Fibroblast of villous mesenchyme (primary cell): Measurements from ENCODE around the gene TMEM60. TPM values are rescaled to one million over a fixed set of nuclear protein-coding genes. Genes with fewer than 3 reads are reported as not detected.

Experiments
- DNase-seq: peaks from one replicate; pipeline ENCODE4 v3.0.0-alpha.2; 2010; ENCODE audit warnings: low read depth
- H3K4me3 ChIP-seq: 2 replicates; pipeline ENCODE4 v1.5.1; 2011; ENCODE audit warnings: low read depth, mild to moderate bottlenecking, low read length
- total RNA-seq: library from RNA; depleted of rRNA; stranded (reverse); fragments of >200 nt; gene quantifications from 2 replicates; pipeline ENCODE4 v1.2.3, GENCODE V29; 2012
- TF ChIP-seq, protein P1 (sequence below): IDR thresholded peaks from 2 replicates; pipeline ENCODE4 v1.5.1; 2012; ENCODE audit warnings: low read depth, mild to moderate bottlenecking, low read length; ENCODE audit not compliant: insufficient read depth

TMEM60 gene, protein sequence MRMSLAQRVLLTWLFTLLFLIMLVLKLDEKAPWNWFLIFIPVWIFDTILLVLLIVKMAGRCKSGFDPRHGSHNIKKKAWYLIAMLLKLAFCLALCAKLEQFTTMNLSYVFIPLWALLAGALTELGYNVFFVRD
- 21.6 and 30.2 TPM in 2 replicates for total RNA-seq

DNA sequence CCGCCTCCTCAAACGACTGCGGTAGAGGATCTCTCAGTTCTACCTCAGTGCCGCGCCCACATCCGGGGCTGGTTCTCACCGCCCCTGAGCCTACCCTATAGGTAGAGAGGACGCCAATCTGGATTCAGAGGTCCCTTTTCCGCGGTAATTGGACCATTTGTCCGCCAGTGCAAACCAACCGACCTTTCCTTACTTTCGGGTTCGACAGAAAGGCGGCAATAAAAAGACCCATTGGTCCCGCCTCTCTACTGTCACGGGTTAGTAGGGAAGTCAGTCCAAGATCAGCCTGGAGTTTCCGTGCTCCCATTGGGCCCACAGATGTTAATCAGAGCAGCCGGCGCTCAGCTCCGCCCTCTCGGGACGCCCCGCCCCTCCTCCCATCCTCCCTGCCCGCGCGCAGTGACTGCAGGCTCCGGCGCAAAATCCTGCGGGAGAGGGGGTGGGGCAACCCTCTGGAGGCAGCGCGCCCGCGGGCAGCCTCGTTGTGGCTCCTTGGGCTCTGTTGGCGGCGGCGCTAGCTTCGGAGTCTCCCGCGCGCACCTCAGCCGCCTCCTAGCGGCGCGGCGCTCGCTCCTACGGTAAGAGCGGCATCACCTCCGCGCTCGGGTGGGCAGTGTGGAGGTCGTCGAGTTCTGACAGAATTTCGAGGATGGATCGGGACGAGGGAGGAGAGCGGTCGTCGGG is at the start of gene TMEM60, which contains the start of gene PHTF2:
Gene TMEM60 (minus strand): TSS at position 41 of the 684 bp plus-strand sequence. CDS start 4,061 bp downstream, outside the sequence.
Gene PHTF2 (plus strand): TSS at position 380 of the 684 bp plus-strand sequence.
- DNase-seq, result peak; percentile 100
- H3K4me3 ChIP-seq, result peak within 1 kb of the TSS; percentile 95
- TF ChIP-seq, protein P1, sequence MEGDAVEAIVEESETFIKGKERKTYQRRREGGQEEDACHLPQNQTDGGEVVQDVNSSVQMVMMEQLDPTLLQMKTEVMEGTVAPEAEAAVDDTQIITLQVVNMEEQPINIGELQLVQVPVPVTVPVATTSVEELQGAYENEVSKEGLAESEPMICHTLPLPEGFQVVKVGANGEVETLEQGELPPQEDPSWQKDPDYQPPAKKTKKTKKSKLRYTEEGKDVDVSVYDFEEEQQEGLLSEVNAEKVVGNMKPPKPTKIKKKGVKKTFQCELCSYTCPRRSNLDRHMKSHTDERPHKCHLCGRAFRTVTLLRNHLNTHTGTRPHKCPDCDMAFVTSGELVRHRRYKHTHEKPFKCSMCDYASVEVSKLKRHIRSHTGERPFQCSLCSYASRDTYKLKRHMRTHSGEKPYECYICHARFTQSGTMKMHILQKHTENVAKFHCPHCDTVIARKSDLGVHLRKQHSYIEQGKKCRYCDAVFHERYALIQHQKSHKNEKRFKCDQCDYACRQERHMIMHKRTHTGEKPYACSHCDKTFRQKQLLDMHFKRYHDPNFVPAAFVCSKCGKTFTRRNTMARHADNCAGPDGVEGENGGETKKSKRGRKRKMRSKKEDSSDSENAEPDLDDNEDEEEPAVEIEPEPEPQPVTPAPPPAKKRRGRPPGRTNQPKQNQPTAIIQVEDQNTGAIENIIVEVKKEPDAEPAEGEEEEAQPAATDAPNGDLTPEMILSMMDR, result peak; percentile 62

DNA sequence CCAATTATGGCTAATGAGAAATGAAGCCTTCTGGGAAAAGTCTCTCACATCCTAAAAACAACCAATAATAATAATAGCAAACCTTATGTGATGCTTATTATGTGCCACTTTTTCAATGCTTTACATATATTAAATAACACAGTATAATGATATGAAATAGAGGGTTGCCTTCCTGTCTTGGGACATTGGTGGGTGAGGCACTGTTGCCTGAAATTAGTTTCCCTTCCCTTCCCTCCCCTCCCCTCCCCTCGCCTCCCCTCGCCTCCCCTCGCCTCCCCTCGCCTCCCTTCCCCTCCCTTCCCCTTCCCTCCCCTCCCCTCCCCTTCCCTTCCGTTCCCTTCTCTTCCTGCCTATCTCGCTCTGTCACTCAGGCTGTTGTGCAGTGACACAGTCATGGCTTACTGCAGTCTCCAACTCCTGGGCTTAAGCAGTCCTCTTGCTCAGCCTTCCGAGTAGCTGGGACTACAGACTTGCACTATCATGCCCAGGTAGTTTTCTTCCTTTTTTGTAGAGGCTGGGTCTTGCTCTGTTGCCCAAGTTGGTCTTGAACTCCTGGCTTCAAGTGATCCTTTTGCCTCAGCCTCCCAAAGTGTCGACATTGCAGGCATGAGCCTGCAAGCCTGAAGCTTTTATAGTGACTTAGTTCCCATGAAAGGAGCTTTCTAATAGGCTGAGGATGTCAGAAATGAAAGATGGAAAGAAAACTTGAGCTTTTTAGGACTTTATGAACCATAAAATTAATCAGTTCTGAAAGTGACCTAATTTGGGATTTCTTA is 48.3 kb upstream of the TMEM60 start:
- TF ChIP-seq, protein P1, result no peak
- no peak for DNase-seq
- no peak overlapping the region for H3K4me3 ChIP-seq

DNA sequence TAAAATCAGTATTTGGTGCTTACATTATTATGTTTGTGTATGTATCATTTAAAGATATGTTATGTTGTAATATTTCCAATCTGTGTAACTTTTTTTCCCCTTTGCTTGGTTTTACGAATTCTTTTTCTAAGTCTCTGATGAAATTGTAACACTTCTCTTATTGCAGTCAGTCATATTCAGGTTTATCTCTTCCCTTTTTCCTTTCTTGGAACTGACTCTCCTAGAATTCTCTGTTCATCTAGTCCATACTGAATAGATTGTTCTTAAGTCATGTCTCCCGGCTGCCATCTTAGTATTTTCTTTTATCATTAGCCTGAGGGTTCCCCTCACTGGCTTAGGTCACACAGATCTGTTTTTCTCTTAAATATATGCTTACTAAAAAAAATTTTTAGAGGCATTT is 45.0 kb upstream of the TMEM60 start:
- TF ChIP-seq, protein P1, result no peak

DNA sequence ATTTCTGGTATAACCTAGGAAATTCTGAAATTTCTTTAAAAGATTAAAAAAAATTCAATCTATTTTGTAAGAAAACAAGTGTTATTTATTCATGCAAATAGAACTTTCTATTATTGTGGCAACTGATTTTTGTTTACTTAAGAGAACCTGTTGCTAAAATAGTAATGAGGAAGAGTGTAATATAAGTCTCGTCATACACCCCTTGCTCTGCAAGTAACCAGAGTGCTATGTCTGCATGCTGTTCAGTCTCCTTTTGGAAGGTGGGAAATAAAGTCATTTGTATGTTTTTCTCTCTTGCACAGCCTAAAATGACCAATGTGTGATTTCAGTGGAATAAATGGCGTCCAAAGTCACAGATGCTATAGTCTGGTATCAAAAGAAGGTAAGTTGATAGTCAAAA is 41.7 kb upstream of the TMEM60 start:
- TF ChIP-seq, protein P1, result no peak
- no peak overlapping the region for H3K4me3 ChIP-seq
- no peak for DNase-seq

More for the DNA sequence above, 45.0 kb upstream of the TMEM60 start:
- DNase-seq, result no peak
- no peak overlapping the region for H3K4me3 ChIP-seq

DNA sequence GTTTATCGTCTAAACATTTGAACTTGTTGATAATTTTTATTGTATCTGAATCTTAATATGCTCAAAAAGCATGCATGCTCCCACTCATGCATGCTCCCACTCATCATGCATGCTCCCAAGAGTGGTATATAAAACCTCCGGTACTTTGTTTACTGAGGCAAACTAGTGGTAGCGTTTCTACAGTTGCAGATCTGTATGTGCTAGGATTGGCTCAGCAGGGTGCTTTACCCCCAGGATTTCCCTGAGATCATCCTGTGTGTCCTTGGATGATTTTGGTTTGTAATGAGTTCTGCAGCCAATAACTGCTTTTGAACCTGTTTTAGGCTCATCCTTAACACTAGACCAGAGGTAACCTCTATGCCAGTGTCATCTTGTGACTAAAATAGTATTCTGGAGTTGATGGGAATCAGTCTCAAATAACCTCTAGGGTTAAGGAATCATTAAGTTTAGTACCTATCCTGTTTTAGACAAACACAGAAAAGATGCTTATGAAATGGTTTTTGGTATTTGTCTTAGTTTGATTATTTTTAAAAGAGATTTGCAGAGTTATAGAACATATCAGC is 40.8 kb upstream of the TMEM60 start:
- H3K4me3 ChIP-seq, result no peak overlapping the region
- DNase-seq, result no peak
- TF ChIP-seq, protein P1, result no peak

DNA sequence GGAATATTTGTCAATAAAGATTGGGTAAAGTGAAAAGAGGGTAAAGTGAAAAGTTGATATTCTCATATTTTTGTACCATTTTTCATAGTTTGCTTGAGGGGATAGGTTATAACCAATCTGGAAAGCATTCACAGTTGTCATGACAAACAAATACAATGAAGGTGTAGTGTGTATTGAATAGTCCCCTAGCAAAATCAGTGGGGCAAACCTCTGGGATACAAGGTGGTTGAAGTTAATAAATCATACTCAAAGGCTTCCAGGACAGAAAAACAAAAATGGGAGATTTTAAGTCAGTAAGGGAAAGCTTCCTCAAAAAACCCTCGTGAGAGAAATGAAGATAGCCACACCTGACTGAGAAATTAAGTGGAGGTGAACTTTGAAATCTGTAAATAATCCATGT is 39.7 kb upstream of the TMEM60 start:
- TF ChIP-seq, protein P1, result no peak
- no peak overlapping the region for H3K4me3 ChIP-seq
- DNase-seq, result no peak
